Glutamatergic neuron (in vitro differentiated cells): Measurements from ENCODE around the gene KIFAP3. TPM values are rescaled to one million over a fixed set of nuclear protein-coding genes. Genes with fewer than 3 reads are reported as not detected.

Source experiments
- DNase-seq: peaks from one replicate; pipeline ENCODE4 v3.0.0; 2022
- H3K27ac Mint-ChIP-seq: one replicate; pipeline ENCODE4 v1.8.0; 2020; ENCODE audit warnings: mild to moderate bottlenecking, mixed read lengths, inconsistent platforms; ENCODE audit not compliant: unreplicated experiment
- H3K27me3 Mint-ChIP-seq: one replicate; pipeline ENCODE4 v1.8.0; 2020; ENCODE audit warnings: mild to moderate bottlenecking, moderate library complexity, mixed read lengths, inconsistent platforms; ENCODE audit not compliant: unreplicated experiment
- H3K36me3 Mint-ChIP-seq: one replicate; pipeline ENCODE4 v1.8.0; 2020; ENCODE audit warnings: mild to moderate bottlenecking, mixed read lengths, inconsistent platforms; ENCODE audit not compliant: unreplicated experiment
- H3K4me1 Mint-ChIP-seq: one replicate; pipeline ENCODE4 v1.8.0; 2020; ENCODE audit warnings: mild to moderate bottlenecking, low read depth, mixed read lengths, inconsistent platforms; ENCODE audit not compliant: unreplicated experiment
- H3K4me3 Mint-ChIP-seq: one replicate; pipeline ENCODE4 v1.8.0; 2020; ENCODE audit warnings: mild to moderate bottlenecking, mixed read lengths, inconsistent platforms; ENCODE audit not compliant: unreplicated experiment
- H3K9me3 Mint-ChIP-seq: one replicate; pipeline ENCODE4 v1.8.0; 2020; ENCODE audit warnings: mild to moderate bottlenecking, moderate library complexity, mixed read lengths, inconsistent platforms; ENCODE audit not compliant: unreplicated experiment
- CTCF ChIP-seq: fragments of 200-600 bp; sonication (generic); IDR thresholded peaks from one replicate; pipeline ENCODE4 v1.5.0; 2021; ENCODE audit not compliant: partially characterized antibody, unreplicated experiment
- total RNA-seq: library from RNA; stranded (reverse); fragmentation: NEBNext Ultra II Directional; extraction: Animal tissue kit (Norgen Biotek cat#: 25700); gene quantifications from one replicate; pipeline ENCODE4 v1.2.1, GENCODE V29; 2021; ENCODE audit not compliant: unreplicated experiment

The KIFAP3 gene
- total RNA-seq, 1 donor from 2014 or later: 61.6 TPM

GRCh38 chr1:169933984-169934725 lies 140.3 kb downstream of the KIFAP3 start:
- Mint-ChIP-seq H3K9me3 (no peaks in the 10 kb centered on the region), H3K4me3 (no peak overlapping the region), H3K27ac (no peak overlapping the region), H3K36me3 (no peaks in the 10 kb centered on the region), H3K4me1 (no peaks in the 10 kb centered on the region), H3K27me3 (no peaks in the 10 kb centered on the region)
- no peak for TF ChIP-seq CTCF
- no peak for DNase-seq

- Mint-ChIP-seq H3K27me3 (no peaks in the 10 kb centered on the region), H3K9me3 (no peaks in the 10 kb centered on the region), H3K27ac (no peak overlapping the region), H3K36me3 (no peaks in the 10 kb centered on the region), H3K4me1 (no peaks in the 10 kb centered on the region), H3K4me3 (no peak overlapping the region)
- no peak for TF ChIP-seq CTCF
- no peak for DNase-seq
Measured at GRCh38 chr1:169931795-169932231, 142.7 kb downstream of the KIFAP3 start.

- Mint-ChIP-seq H3K4me1 (no peaks in the 10 kb centered on the region), H3K36me3 (no peaks in the 10 kb centered on the region), H3K27me3 (no peaks in the 10 kb centered on the region), H3K4me3 (no peak overlapping the region), H3K27ac (no peak overlapping the region), H3K9me3 (no peaks in the 10 kb centered on the region)
- DNase-seq: no peak
- TF ChIP-seq CTCF: peak; percentile 28
Measured at GRCh38 chr1:169929210-169929526, 145.3 kb downstream of the KIFAP3 start.

GRCh38 chr1:169928438-169929209 lies 145.9 kb downstream of the KIFAP3 start:
- Mint-ChIP-seq H3K9me3 (no peaks in the 10 kb centered on the region), H3K4me3 (no peak overlapping the region), H3K36me3 (no peaks in the 10 kb centered on the region), H3K27me3 (no peaks in the 10 kb centered on the region), H3K4me1 (no peaks in the 10 kb centered on the region), H3K27ac (no peak overlapping the region)
- no peak for DNase-seq
- TF ChIP-seq CTCF: peak; percentile 74
